Stimulated activated CD4-positive, alpha-beta T cell treated with anti-CD3 and anti-CD28 coated beads, Interleukin-15, amount 100 ng/mL, for 24 hours (primary cell): ENCODE results near the gene TXNDC15.

Experiments
- DNase-seq: peaks from one replicate; pipeline ENCODE4 v3.0.0-alpha.2; 2020

TXNDC15 gene

DNA sequence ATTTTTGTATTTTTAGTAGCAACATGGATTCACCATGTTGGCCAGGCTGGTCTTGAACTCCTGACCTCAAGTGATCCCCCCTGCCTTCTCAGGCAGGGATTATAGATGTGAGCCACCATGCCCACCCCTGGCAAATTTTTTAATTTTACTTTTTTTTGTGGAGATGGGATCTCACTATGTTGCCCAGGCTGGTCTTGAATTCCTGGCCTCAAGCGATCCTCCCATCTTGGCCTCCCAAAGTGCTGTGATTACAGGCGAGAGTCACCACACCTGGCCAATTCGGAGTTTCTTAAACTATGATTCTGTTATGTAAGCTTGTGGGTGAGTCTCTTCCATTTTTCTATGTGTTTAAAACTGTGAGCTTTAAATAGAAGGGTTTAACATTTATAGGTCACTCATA is 58.3 kb downstream of the TXNDC15 start:
- DNase-seq: no peak

DNA sequence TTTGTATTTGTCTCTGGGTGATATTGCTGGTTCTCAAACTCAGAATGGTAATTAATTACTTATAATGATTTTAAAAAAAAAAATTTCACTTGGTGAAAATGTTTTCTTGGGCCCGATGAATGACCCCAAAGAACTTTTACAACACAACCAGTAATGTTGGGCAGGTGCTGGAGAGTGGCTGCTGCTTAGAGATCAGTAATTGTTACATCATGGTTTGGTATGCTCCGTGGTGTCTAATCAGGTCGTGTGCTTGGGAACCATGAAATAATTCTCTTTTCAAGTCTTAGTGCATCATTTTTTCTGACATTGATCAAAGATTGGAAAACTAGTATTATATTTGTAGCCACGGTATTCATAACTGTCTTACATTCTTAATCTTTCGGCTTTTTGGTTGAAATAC is 60.0 kb downstream of the TXNDC15 start:
- no peak for DNase-seq

DNA sequence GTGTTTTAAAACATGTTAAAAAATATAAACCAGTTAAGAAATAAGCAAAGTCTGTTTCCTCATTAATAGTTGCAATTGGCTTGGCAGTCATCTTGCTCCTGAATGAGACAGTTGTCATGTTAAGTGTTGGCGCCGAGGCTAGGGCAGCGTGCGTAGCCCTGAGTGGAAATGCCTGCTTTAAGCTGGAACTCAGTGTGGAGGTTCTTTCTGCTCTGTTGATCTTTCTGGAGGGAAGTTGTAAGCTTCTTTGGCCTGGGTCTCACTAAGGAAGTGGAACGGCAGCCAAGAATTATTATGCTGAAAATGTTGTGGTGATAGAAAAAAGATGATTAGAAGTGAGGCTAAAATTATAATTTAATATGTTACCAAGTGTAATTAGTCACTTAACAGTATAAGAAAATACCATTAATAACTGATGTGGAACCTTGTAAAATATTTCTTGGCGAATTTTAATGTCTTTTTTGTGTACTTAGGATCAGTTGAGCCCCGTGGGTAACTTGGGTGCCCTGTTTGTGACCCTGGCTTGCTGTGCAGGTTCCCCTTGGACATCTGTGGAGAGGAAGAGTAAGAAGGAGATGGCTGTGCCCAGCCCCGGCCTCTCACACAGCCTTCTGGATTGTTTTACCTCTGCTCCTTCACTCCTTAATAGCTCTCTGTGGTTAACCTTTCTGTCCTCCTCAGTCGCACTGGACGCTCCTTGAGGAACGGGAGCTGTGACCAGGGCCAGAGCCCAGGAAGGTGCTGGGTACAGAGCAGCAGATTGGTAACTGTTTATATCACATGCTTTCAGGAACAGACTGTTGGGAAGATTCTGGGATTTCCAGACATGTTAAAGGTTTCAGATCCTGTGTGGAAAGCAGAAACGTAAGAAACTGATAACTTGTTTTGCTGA is 61.8 kb downstream of the TXNDC15 start:
- no peak for DNase-seq

GRCh38 chr5:134937526-134937925 is 63.4 kb downstream of the TXNDC15 start:
- DNase-seq: no peak

DNA sequence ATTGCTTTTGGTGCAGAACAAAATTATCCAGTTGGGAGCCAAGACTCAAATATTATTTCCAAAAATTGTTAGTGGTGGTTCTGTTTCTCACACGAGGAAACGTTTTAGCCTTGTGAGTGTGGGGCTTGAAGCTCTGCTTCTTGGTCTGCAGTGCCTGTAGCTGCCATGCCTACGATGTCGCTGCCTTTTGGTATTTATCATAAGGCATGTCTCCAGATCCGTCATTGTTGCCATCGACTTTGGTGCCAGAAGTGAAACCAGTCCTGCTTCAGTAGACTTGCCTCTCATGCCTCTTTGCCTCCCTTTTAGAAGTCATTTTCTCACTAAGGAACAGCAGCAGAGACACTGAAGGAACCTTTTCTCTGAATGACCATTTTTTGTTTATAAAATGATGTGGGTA is 63.9 kb downstream of the TXNDC15 start:
- no peak for DNase-seq

DNA sequence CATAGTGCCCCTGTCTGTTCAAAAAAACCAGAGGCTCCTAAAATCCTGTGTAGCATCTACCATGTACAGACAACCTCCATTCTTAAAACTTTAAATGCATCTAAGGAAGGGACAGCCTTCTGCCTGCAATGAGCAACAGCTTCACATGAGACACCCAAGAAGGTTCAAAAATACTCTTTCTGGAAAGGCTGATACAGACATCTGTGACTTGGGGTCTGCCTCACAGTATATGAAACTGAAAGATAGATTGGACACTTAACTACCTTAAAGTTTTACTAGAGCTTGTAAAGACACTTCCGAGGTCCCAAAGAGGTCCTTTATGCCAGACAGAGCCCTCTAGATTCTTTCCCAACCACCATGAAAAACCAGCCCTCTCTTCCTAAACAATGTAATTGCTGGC is 65.3 kb downstream of the TXNDC15 start:
- no peak for DNase-seq

GRCh38 chr5:134943547-134943946 is 69.4 kb downstream of the TXNDC15 start:
- no peak for DNase-seq

GRCh38 chr5:134944630-134945029 is 70.5 kb downstream of the TXNDC15 start:
- DNase-seq: no peak

DNA sequence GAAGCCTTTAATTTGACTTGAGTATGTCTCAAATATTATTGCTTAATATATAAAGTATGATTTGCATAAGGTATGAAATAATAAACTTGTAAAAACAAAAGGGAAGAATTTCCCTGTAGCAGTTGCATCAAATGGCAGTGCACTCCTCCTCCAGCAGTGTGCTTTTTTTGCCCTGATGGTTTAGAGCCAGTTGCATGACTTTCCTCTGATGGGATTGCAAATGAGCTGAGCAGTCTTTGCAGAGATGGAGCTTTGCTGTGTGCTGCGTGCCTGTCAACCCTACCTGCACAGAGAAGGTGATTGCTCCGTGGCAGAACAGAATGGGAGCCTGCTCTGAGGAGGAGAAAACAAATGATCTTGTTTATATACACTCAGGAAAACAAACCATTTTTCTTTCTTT is 70.9 kb downstream of the TXNDC15 start:
- DNase-seq: no peak

- no peak for DNase-seq
Measured at GRCh38 chr5:134948911-134949310, 74.7 kb downstream of the TXNDC15 start.

- no peak for DNase-seq
Measured at GRCh38 chr5:134949316-134949715, 75.1 kb downstream of the TXNDC15 start.
